GM12874 (cell line): ENCODE measurements around the gene CNTRL.
A peak's percentile ranks its signal among the peaks of the same experiment; 100 is the strongest.

Experiments used
- TF ChIP-seq, protein P1 (sequence below): IDR thresholded peaks from 2 replicates; pipeline ENCODE4 v1.5.1; 2011; ENCODE audit warnings: low read depth, mild to moderate bottlenecking, control low read depth, low read length, moderate library complexity; ENCODE audit not compliant: insufficient read depth

The CNTRL gene

GRCh38 chr9:121210536-121210935 lies 135.8 kb downstream of the CNTRL start:
- TF ChIP-seq, protein P1, sequence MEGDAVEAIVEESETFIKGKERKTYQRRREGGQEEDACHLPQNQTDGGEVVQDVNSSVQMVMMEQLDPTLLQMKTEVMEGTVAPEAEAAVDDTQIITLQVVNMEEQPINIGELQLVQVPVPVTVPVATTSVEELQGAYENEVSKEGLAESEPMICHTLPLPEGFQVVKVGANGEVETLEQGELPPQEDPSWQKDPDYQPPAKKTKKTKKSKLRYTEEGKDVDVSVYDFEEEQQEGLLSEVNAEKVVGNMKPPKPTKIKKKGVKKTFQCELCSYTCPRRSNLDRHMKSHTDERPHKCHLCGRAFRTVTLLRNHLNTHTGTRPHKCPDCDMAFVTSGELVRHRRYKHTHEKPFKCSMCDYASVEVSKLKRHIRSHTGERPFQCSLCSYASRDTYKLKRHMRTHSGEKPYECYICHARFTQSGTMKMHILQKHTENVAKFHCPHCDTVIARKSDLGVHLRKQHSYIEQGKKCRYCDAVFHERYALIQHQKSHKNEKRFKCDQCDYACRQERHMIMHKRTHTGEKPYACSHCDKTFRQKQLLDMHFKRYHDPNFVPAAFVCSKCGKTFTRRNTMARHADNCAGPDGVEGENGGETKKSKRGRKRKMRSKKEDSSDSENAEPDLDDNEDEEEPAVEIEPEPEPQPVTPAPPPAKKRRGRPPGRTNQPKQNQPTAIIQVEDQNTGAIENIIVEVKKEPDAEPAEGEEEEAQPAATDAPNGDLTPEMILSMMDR: no peak

GRCh38 chr9:121213136-121213806 lies 138.5 kb downstream of the CNTRL start:
- TF ChIP-seq, protein P1: peak; percentile 95

DNA sequence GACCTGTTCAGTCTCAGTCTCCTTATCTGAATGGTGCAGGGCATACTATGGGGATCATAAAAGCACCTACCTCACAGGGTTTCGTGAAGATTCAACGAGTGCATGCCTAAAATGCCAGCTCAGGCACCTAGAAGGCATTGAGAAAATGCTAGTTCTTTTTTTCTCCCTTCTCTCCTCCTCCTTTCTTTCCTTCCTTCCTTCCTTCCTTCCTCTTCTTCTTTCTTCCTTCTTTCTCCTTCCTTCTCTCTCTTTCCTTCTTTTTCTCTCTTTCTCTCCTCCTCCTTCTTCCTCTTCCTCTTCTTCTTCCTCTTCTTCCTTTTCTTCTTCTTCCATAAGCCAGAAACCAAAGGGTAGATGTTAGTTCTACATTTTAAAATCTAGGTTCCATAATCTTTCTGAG lies 139.2 kb downstream of the CNTRL start:
- TF ChIP-seq, protein P1: no peak

GRCh38 chr9:121216271-121216805 lies 141.6 kb downstream of the CNTRL start:
- TF ChIP-seq, protein P1: no peak

GRCh38 chr9:121217609-121218292 lies 143.0 kb downstream of the CNTRL start:
- TF ChIP-seq, protein P1: no peak

DNA sequence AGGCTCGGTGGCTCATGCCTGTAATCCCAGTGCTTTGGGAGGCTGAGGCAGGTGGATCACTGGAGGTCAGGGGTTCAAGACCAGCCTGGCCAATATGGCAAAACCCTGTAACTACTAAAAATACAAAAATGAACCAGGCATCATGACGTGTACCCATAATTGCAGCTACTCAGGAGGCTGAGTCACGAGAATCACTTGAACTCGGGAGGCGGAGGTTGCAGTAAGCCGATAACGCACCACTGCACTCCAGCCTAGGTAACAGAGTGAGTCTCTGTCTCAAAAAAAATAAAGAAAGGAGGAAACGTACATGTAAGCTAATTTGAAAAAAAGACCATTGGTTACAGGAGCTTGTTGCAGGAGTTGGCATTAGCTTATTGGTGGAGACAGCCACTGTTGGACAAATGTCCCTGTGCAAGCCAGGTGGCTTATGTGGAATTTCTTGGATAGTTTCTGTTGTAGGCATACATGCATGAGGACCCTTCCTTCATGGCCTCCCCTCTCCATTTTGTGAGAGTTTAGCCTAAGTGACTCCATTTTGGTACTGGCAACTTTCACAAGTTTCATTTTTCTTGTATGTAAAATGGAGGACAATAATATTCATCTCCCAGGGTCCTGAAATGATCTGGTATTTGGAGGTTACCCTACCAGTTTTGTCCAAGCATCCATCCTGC lies 143.7 kb downstream of the CNTRL start:
- TF ChIP-seq, protein P1: no peak

DNA sequence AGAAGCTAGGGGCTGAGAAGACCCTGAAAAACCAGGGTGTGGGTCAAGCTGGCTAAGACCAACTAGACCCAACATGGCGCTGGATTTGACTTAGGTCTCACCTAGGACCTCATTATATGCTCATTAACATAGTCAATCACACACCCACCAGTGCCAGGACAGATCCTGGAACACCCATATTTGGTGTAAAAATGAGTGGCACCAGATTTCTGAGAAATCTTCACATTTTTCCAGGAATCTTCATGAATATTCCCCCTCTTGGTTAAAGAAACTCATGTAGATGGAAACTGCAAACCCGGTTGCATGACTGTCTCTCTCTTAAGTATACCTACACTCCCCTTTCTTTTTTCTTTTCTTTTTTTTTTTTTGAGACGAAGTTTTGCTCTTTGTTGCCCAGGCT lies 144.8 kb downstream of the CNTRL start:
- TF ChIP-seq, protein P1: no peak
